Ovary (tissue), 9 donors: ENCODE measurements around the gene DPYSL3. TPM values are rescaled to one million over a fixed set of nuclear protein-coding genes. Genes with fewer than 3 reads are reported as not detected.

Experiments used
- DNase-seq, 5 donors: peaks; one replicate each; pipeline ENCODE4 v3.0.0-alpha.2; 2019 to 2020
- H3K27ac ChIP-seq, 2 donors: fragments of 200-600 bp; one replicate each; pipeline versions ENCODE4 v1.5.1 to v1.8.0; 2019 to 2022
- H3K27me3 ChIP-seq: fragments of 200-600 bp; one replicate; pipeline ENCODE4 v1.8.0; 2022
- H3K36me3 ChIP-seq: fragments of 200-600 bp; sonication (generic); one replicate; pipeline ENCODE4 v1.5.1; 2019
- H3K4me1 ChIP-seq: one replicate; pipeline ENCODE4 v1.8.1; 2013; ENCODE audit warnings: mild to moderate bottlenecking, moderate library complexity; ENCODE audit not compliant: insufficient read depth
- H3K4me3 ChIP-seq: fragments of 200-600 bp; sonication (generic); one replicate; pipeline ENCODE4 v1.5.1; 2017
- H3K9me3 ChIP-seq, 2 donors: fragments of 200-600 bp in 1 of 2; sonication (generic) in 1 of 2; one replicate each; pipeline versions ENCODE4 v1.5.1 to v1.8.1; 2013 to 2019; ENCODE audit warnings: mild to moderate bottlenecking in 1 of 2, moderate library complexity in 1 of 2
- EP300 ChIP-seq: sonication (generic); formaldehyde crosslinking; IDR thresholded peaks from one replicate; pipeline ENCODE4 v1.6.1; 2017; ENCODE audit warnings: antibody characterized with exemption
- POLR2A ChIP-seq: fragments of 450-650 bp; IDR thresholded peaks from one replicate; pipeline ENCODE4 v1.6.1; 2017; ENCODE audit warnings: antibody characterized with exemption, mild to moderate bottlenecking, moderate library complexity
- WGBS, 3 donors: extraction: QIAGEN DNeasy Blood & Tissue Kit in 1 of 3; methylation state at CpG; one replicate each; pipeline versions ENCODE4 v1.1.5 to v1.1.7; 2013 to 2017; 5-methylcytosine and 5-hydroxymethylcytosine counted together
- intact Hi-C, 4 donors: fragments of 100-400 bp; cut with DNase I; formaldehyde crosslinking; loops; one replicate each; pipeline versions ENCODE4 v1.11.0 to v1.15.1; 2022 to 2023
- polyA plus RNA-seq, 2 donors: library from polyadenylated mRNA; stranded (reverse); fragments of 200-250 nt in 1 of 2; fragments of 350-450 nt in 1 of 2; fragmentation: Illumina TruSeq in 1 of 2; extraction: RNeasy Lipid Tissue Mini Kit (QIAGEN cat#74804) in 1 of 2; gene quantifications; one replicate each; pipeline ENCODE4 v1.2.3, GENCODE V29; 2013 to 2014
- total RNA-seq, 7 donors: library from RNA; depleted of rRNA in 2 of 7; stranded (reverse); fragments of >200 nt in 2 of 7; fragmentation: NEBNext Ultra II Directional in 3 of 7; extraction: Animal tissue kit (Norgen Biotek cat#: 25700) in 3 of 7; gene quantifications; one replicate each; pipeline versions ENCODE4 v1.1.0 to v1.2.4, GENCODE V29; 2016 to 2023
- TF ChIP-seq, protein P1 (sequence below), 3 donors: fragments of 450-650 bp in 2 of 3; fragments of 200-600 bp in 1 of 3; IDR thresholded peaks; one replicate each; pipeline versions ENCODE4 v1.5.1 to v1.8.0; 2016 to 2022; ENCODE audit warnings: antibody characterized with exemption in 3 of 3, mild to moderate bottlenecking in 1 of 3
- donor health status: DM: no; HTN: no; CAD: no; lungs with moderate emphysema.
- donor health status: DM: no; HTN: no; CAD: no.
- donor health status: Bipolar disorder and iron deficiency.
- donor health status: DM: yes; HTN: yes; CAD: no.
- donor health status: DM: no; HTN: no; CAD: no.
- donor health status: DM: yes; HTN: yes; CAD: no.

The DPYSL3 gene
- total and polyA plus RNA-seq, 9 donors = 77.9 to 606 (median 158) TPM

DNA sequence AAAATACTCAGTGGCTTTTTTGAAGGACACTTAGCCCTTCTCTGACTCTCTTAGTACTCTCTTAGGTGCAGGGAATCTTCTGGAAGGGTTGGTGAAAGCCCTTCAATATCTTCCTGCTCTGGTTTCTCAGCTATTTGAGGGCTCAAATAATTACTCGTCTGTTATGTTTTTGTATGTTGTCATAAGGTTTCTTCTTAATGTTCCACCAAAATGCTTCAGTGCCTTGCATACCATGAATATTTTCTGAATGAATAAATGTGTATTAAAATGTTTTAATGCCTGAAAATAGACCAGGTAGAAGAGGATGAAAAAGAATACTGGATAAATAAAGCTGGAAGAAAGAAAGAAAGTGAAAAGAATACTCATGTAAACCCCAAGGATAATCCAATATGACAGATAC lies 150.8 kb downstream of the DPYSL3 start:
- Histone ChIP-seq H3K4me3 (no peak overlapping the region), H3K27ac (no peak overlapping the region), H3K36me3 (no peaks in the 10 kb centered on the region), H3K27me3 (no peaks in the 10 kb centered on the region), H3K4me1 (no peaks in the 10 kb centered on the region), H3K9me3 (no peaks in the 10 kb centered on the region)
- no peak for DNase-seq
- 28 to 41% (median 34%) methylated on average over 1 of the region's 1 CpG for WGBS, 3 donors
- no peak for TF ChIP-seq POLR2A
- TF ChIP-seq EP300 = no peak
- TF ChIP-seq, protein P1, sequence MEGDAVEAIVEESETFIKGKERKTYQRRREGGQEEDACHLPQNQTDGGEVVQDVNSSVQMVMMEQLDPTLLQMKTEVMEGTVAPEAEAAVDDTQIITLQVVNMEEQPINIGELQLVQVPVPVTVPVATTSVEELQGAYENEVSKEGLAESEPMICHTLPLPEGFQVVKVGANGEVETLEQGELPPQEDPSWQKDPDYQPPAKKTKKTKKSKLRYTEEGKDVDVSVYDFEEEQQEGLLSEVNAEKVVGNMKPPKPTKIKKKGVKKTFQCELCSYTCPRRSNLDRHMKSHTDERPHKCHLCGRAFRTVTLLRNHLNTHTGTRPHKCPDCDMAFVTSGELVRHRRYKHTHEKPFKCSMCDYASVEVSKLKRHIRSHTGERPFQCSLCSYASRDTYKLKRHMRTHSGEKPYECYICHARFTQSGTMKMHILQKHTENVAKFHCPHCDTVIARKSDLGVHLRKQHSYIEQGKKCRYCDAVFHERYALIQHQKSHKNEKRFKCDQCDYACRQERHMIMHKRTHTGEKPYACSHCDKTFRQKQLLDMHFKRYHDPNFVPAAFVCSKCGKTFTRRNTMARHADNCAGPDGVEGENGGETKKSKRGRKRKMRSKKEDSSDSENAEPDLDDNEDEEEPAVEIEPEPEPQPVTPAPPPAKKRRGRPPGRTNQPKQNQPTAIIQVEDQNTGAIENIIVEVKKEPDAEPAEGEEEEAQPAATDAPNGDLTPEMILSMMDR (IDR thresholded peaks at IDR 0.05) = no peak
- intact Hi-C loops = no loop called here

DNA sequence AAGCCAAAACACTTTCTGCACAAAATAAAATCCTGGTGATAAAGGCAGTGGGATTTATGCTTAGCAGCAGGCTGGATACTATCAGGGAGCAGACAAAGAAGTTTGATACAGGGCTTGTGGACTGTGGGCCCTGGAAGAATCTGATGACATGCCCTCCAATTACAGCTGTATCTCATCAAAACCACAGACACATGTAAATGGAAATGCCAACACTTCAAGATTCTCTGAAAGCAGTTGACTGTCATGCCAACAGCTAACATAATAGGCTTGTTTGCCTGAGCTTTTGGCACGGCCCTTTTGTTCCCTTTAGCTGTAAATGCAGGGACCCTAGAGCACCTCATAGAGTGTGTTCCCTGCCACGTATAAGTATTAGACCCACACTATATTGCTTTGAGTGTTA lies 160.6 kb downstream of the DPYSL3 start:
- no peak overlapping the region for H3K4me3 ChIP-seq
- 62 to 87% (median 78%) methylated on average over 2 of the region's 2 CpGs for WGBS, 3 donors
- DNase-seq = no peak
- no peak overlapping the region for H3K27ac ChIP-seq
- H3K9me3 ChIP-seq = no peaks in the 10 kb centered on the region
- TF ChIP-seq POLR2A = no peak
- no peak for TF ChIP-seq EP300
- TF ChIP-seq, protein P1 (IDR thresholded peaks at IDR 0.05) = no peak
- intact Hi-C loops = no loop called here
- no peaks in the 10 kb centered on the region for H3K4me1 ChIP-seq
- no peaks in the 10 kb centered on the region for H3K27me3 ChIP-seq
- no peaks in the 10 kb centered on the region for H3K36me3 ChIP-seq

DNA sequence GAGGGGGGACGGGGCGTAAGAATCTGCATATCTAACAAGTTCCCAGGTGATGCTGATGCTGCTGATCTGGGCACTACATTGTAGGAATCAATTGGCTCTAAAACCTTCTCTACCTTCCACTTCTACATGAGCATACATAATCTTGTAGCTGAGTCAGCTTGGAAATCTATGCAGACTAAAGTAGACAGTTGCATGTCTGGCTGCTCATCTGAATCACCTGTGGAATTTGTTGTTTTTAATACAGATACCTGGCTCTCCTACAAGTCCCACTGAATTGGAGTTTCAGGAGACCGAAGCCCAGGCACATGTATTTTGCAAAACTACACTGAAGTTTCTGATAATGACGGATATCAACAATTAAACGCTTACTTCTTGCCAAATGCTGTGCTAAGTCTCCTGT lies 161.4 kb downstream of the DPYSL3 start:
- H3K36me3 ChIP-seq = no peaks in the 10 kb centered on the region
- H3K27me3 ChIP-seq = no peaks in the 10 kb centered on the region
- no peaks in the 10 kb centered on the region for H3K9me3 ChIP-seq
- H3K4me1 ChIP-seq = no peaks in the 10 kb centered on the region
- no peak for TF ChIP-seq POLR2A
- TF ChIP-seq, protein P1 (IDR thresholded peaks at IDR 0.05) = no peak
- TF ChIP-seq EP300 = no peak
- 91 to 95% (median 91%) methylated on average over 5 of the region's 5 CpGs for whole genome bisulfite sequencing, 3 donors
- intact Hi-C loops = no loop called here
- no peak for DNase-seq
- H3K4me3 ChIP-seq = no peak overlapping the region
- H3K27ac ChIP-seq = no peak overlapping the region

DNA sequence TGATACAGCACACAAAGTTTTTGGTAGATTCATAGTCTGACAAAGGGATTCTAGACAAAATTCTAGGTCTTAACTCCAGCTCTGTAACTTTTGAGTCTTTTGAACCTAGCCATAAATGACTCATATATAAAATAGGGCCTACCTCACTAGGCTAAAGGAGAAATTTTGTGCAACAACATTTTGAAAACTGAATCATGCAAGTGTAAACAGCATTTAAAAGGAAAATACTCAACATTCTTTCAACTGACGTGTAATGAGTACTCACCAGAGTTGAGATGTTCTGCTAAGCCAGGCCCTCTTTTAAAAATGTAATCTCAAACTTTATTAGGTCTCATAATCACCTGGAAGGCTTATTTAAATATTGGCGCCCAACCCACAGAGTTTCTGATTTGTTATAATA lies 161.8 kb downstream of the DPYSL3 start:
- DNase-seq = no peak
- no peaks in the 10 kb centered on the region for H3K27me3 ChIP-seq
- intact Hi-C loops = no loop called here
- H3K27ac ChIP-seq = no peak overlapping the region
- H3K4me3 ChIP-seq = no peak overlapping the region
- H3K9me3 ChIP-seq = no peaks in the 10 kb centered on the region
- H3K4me1 ChIP-seq = no peaks in the 10 kb centered on the region
- WGBS, 3 donors = 60 to 77% (median 62%) methylated on average over 2 of the region's 2 CpGs
- TF ChIP-seq POLR2A (no peak), EP300 (no peak)
- TF ChIP-seq, protein P1 (IDR thresholded peaks at IDR 0.05) = no peak
- no peaks in the 10 kb centered on the region for H3K36me3 ChIP-seq
